ENCODE measurements around the gene NFE2L3. TPM values are rescaled to one million over a fixed set of nuclear protein-coding genes. Genes with fewer than 3 reads are reported as not detected.
A peak's percentile ranks its signal among the peaks of the same experiment; 100 is the strongest.

Gene NFE2L3
- total and polyA plus RNA-seq, 9 of the 15 experiments (the other 6 are each of a cell fraction or from before 2014, with no cell fraction given), result 2.9 to 16.9 (median 12.4) TPM

DNA sequence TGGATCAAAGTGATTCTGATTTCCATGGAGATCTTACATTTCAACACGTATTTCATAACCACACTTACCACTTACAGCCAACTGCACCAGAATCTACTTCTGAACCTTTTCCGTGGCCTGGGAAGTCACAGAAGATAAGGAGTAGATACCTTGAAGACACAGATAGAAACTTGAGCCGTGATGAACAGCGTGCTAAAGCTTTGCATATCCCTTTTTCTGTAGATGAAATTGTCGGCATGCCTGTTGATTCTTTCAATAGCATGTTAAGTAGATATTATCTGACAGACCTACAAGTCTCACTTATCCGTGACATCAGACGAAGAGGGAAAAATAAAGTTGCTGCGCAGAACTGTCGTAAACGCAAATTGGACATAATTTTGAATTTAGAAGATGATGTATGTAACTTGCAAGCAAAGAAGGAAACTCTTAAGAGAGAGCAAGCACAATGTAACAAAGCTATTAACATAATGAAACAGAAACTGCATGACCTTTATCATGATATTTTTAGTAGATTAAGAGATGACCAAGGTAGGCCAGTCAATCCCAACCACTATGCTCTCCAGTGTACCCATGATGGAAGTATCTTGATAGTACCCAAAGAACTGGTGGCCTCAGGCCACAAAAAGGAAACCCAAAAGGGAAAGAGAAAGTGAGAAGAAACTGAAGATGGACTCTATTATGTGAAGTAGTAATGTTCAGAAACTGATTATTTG is 33.3 kb downstream of the NFE2L3 start:
- Histone ChIP-seq H3K4me2 (ENCODE audit: insufficient read depth, low read length) (no peak overlapping the region), H3K4me1 (replicated peaks in 1 of 2; ENCODE audit: control insufficient read depth in 2 of 2, insufficient read depth in 2 of 2, low read length in 2 of 2) (peaks cover 12 to 47% of the 10 kb centered on the region in 2 experiments), H3K27me3 (ENCODE audit: control insufficient read depth in 2 of 2, insufficient read depth in 2 of 2, low read length in 2 of 2) (no peaks in the 10 kb centered on the region), H2AFZ (ENCODE audit: low read depth, low read length) (no peak overlapping the region), H3K9ac (ENCODE audit: insufficient read depth in 1 of 2, low read depth in 2 of 2, low read length in 2 of 2) (no peak overlapping the region), H3K79me2 (ENCODE audit: control insufficient read depth, insufficient read depth, low read length) (no peaks in the 10 kb centered on the region), H3K9me3 (replicated peaks; ENCODE audit: control insufficient read depth, insufficient read depth, low read depth, low read length) (no peaks in the 10 kb centered on the region), H3K4me3 (no peak overlapping the region), H3K9me1 (ENCODE audit: control insufficient read depth, insufficient read depth, low read length) (no peaks in the 10 kb centered on the region), H4K20me1 (replicated peaks; ENCODE audit: control insufficient read depth, insufficient read depth, low read length) (peaks cover 6% of the 10 kb centered on the region; the same call in 1 of the 2 replicates), H3K36me3 (ENCODE audit: control insufficient read depth, insufficient read depth, low read length) (peaks cover 29% of the 10 kb centered on the region), H3K27ac (ENCODE audit: extremely low read depth, low read depth, low read length) (peak overlapping the region; percentile 16; the same call in 1 of the 3 replicates)
- in situ Hi-C loops (cut with MboI) (no loop called here), intact Hi-C loops (cut with micrococcal nuclease) (no loop called here)
- ChIA-PET CTCF (ENCODE audit: low intra/inter-chr PET ratio) (interaction anchor here (0.9 kb wide), 1 partner anchor 10 kb away, joined by 3 read pairs; no protein-coding TSS in a partner anchor), POLR2A (interaction anchor here (0.9 to 1.7 kb wide), 8 partner anchors 10 to 185 kb away, joined by 3 to 7 read pairs (median 4); partner anchors contain the start of gene NFE2L3)
- no peak for DNase-seq (ENCODE audit: extremely low read depth in 1 of 4, low spot score in 3 of 4)
- no peak for FAIRE-seq
- WGBS (ENCODE audit: insufficient coverage, low coverage, missing lambda C conversion rate), result 53% methylated on average over 10 of the region's 10 CpGs
- BruUV-seq (replicated peaks), result TSS peak; percentile 73
- ATAC-seq, result no peak
- TF ChIP-seq, protein P1, sequence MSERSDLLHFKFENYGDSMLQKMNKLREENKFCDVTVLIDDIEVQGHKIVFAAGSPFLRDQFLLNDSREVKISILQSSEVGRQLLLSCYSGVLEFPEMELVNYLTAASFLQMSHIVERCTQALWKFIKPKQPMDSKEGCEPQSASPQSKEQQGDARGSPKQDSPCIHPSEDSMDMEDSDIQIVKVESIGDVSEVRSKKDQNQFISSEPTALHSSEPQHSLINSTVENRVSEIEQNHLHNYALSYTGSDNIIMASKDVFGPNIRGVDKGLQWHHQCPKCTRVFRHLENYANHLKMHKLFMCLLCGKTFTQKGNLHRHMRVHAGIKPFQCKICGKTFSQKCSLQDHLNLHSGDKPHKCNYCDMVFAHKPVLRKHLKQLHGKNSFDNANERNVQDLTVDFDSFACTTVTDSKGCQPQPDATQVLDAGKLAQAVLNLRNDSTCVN (CRISPR knock-in tag; IDR thresholded peaks at IDR 0.05), result no peak
- TF ChIP-seq ZNF77 (CRISPR knock-in tag; IDR thresholded peaks at IDR 0.05), result no peak
- no peak for TF ChIP-seq SETDB1 (IDR thresholded peaks at IDR 0.05; ENCODE audit: low read length)
- TF ChIP-seq ELF1 (tag; IDR thresholded peaks at IDR 0.05), result no peak
- 0 out of 2 replicates have a peak, but pooled peaks have one; percentile 7 for TF ChIP-seq RFX1 (IDR thresholded peaks at IDR 0.05)
- TF ChIP-seq, protein P2, sequence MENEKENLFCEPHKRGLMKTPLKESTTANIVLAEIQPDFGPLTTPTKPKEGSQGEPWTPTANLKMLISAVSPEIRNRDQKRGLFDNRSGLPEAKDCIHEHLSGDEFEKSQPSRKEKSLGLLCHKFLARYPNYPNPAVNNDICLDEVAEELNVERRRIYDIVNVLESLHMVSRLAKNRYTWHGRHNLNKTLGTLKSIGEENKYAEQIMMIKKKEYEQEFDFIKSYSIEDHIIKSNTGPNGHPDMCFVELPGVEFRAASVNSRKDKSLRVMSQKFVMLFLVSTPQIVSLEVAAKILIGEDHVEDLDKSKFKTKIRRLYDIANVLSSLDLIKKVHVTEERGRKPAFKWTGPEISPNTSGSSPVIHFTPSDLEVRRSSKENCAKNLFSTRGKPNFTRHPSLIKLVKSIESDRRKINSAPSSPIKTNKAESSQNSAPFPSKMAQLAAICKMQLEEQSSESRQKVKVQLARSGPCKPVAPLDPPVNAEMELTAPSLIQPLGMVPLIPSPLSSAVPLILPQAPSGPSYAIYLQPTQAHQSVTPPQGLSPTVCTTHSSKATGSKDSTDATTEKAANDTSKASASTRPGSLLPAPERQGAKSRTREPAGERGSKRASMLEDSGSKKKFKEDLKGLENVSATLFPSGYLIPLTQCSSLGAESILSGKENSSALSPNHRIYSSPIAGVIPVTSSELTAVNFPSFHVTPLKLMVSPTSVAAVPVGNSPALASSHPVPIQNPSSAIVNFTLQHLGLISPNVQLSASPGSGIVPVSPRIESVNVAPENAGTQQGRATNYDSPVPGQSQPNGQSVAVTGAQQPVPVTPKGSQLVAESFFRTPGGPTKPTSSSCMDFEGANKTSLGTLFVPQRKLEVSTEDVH (IDR thresholded peaks at IDR 0.05; ENCODE audit: low read depth, partially characterized antibody), result peak; percentile 22
- TF ChIP-seq ETV1 (tag; conservative IDR thresholded peaks at IDR 0.05; ENCODE audit: low read depth), result no peak
- TF ChIP-seq ZNF778 (CRISPR knock-in tag; IDR thresholded peaks at IDR 0.05), result no peak
- TF ChIP-seq SIN3B (IDR thresholded peaks at IDR 0.05; ENCODE audit: low read depth), result no peak
- no peak for TF ChIP-seq KLF13 (tag; IDR thresholded peaks at IDR 0.05; ENCODE audit: borderline replicate concordance, low read depth)
- TF ChIP-seq NR4A1 (CRISPR knock-in tag; IDR thresholded peaks at IDR 0.05), result no peak
- no peak for TF ChIP-seq NR4A1 (tag; IDR thresholded peaks at IDR 0.05)
- TF ChIP-seq FOS (IDR thresholded peaks at IDR 0.05; ENCODE audit: extremely low read depth, insufficient read length), result no peak
- no peak for TF ChIP-seq ZSCAN32 (CRISPR knock-in tag; IDR thresholded peaks at IDR 0.05)
- TF ChIP-seq, protein P3, sequence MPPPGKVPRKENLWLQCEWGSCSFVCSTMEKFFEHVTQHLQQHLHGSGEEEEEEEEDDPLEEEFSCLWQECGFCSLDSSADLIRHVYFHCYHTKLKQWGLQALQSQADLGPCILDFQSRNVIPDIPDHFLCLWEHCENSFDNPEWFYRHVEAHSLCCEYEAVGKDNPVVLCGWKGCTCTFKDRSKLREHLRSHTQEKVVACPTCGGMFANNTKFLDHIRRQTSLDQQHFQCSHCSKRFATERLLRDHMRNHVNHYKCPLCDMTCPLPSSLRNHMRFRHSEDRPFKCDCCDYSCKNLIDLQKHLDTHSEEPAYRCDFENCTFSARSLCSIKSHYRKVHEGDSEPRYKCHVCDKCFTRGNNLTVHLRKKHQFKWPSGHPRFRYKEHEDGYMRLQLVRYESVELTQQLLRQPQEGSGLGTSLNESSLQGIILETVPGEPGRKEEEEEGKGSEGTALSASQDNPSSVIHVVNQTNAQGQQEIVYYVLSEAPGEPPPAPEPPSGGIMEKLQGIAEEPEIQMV (tag; conservative IDR thresholded peaks at IDR 0.05; ENCODE audit: low read depth), result no peak
